HG02623 (cell line): Measurements from ENCODE around the gene CNGB1.
"Not testable (repeated sequence)": the region's sequence is repeated elsewhere in the genome, so short reads cannot be mapped to it uniquely, and the experiment has no call there.

Experiments used
- ATAC-seq: cut with Tn5 transposase; IDR thresholded peaks from one replicate; pipeline ENCODE4 v1.9.1; 2021; ENCODE audit warnings: moderate library complexity; ENCODE audit not compliant: unreplicated experiment

The CNGB1 gene

GRCh38 chr16:57997528-57998265 lies 26.8 kb upstream of the CNGB1 start:
- no peak for ATAC-seq

GRCh38 chr16:57997176-57997527 lies 26.2 kb upstream of the CNGB1 start:
- ATAC-seq = no peak

- ATAC-seq = no peak
Observed at GRCh38 chr16:57996406-57997175, 25.7 kb upstream of the CNGB1 start.

GRCh38 chr16:57995721-57996405 lies 24.9 kb upstream of the CNGB1 start:
- ATAC-seq = no peak

- no peak for ATAC-seq
Observed at GRCh38 chr16:57994778-57995177, 23.9 kb upstream of the CNGB1 start.

- no peak for ATAC-seq
Observed at GRCh38 chr16:57994361-57994760, 23.4 kb upstream of the CNGB1 start.

GRCh38 chr16:57993897-57994296 lies 23.0 kb upstream of the CNGB1 start:
- no peak for ATAC-seq

GRCh38 chr16:57993438-57993837 lies 22.5 kb upstream of the CNGB1 start:
- no peak for ATAC-seq

- ATAC-seq = no peak
Observed at GRCh38 chr16:57992084-57992483, 21.2 kb upstream of the CNGB1 start.

GRCh38 chr16:57991551-57992059 lies 20.7 kb upstream of the CNGB1 start:
- ATAC-seq = no peak

- no peak for ATAC-seq
Observed at GRCh38 chr16:57988929-57989328, 18.0 kb upstream of the CNGB1 start.

- no peak for ATAC-seq
Observed at GRCh38 chr16:57987441-57988177, 16.7 kb upstream of the CNGB1 start.

GRCh38 chr16:57986196-57986595 lies 15.3 kb upstream of the CNGB1 start:
- ATAC-seq = no peak

- peak; percentile 18 for ATAC-seq
Observed at GRCh38 chr16:57985204-57986181, 14.6 kb upstream of the CNGB1 start.

GRCh38 chr16:57984443-57985203 lies 13.7 kb upstream of the CNGB1 start:
- ATAC-seq = peak; percentile 72

- ATAC-seq = no peak
Observed at GRCh38 chr16:57982385-57982784, 11.5 kb upstream of the CNGB1 start.

GRCh38 chr16:57981636-57982035 lies 10.7 kb upstream of the CNGB1 start:
- ATAC-seq = no peak

GRCh38 chr16:57979006-57979585 lies 8.2 kb upstream of the CNGB1 start:
- no peak for ATAC-seq

- not testable (repeated sequence) for ATAC-seq
Observed at GRCh38 chr16:57978070-57978465, 7.1 kb upstream of the CNGB1 start.
